K562 (cell line): ENCODE results near the gene PDLIM4. TPM values are rescaled to one million over a fixed set of nuclear protein-coding genes. Genes with fewer than 3 reads are reported as not detected.

ENCODE experiments used
- ATAC-seq: fragments of 200-7000 bp; cut with Tn5 transposase; 3 replicates; pipeline ENCODE4 v1.9.1; 2020; ENCODE audit warnings: moderate library complexity
- BruUV-seq: library from RNA; stranded (reverse); fragments of 400-500 nt; replicated peaks from 2 replicates; lab custom pipeline; 2021; lab: Mats Ljungman, UMichigan
- CTCF ChIA-PET: fragments of 300-600 bp; formaldehyde crosslinking; extraction: SDS; loops from one replicate; lab custom pipeline; 2021; ENCODE audit warnings: low intra/inter-chr PET ratio; lab: Yijun Ruan, JAX
- POLR2A ChIA-PET: fragments of 300-600, 350-650 bp; sonication (Branson Sonifier 250); formaldehyde crosslinking; extraction: SDS; loops from one replicate; lab custom pipeline; 2021; ENCODE audit warnings: antibody characterized with exemption, inconsistent platforms; lab: Yijun Ruan, JAX
- DNase-seq, 4 experiments: peaks; one replicate each; pipeline versions ENCODE4 v3.0.0 to v3.0.0-alpha.2; 2011 to 2018; ENCODE audit warnings: low spot score in 3 of 4, mixed read lengths in 3 of 4; ENCODE audit errors: extremely low read depth in 1 of 4
- FAIRE-seq: peaks from 2 replicates; lab custom pipeline; 2011; peaks lifted over from hg19 to GRCh38; lab: Jason Lieb, UNC
- H2AFZ ChIP-seq: 2 replicates; pipeline ENCODE4 v1.6.0; 2011; ENCODE audit warnings: low read depth, low read length, control low read depth, inconsistent platforms
- H3K27ac ChIP-seq: fragments of 200-600 bp; 3 replicates; pipeline ENCODE4 v1.8.0; 2011; ENCODE audit warnings: low read depth, mild to moderate bottlenecking, control low read depth, inconsistent platforms, low read length, moderate library complexity, mixed read lengths; ENCODE audit errors: extremely low read depth
- H3K27me3 ChIP-seq, 2 experiments: fragments of 300-600 bp in 1 of 2; 2 replicates in 1 of 2; 3 replicates in 1 of 2; pipeline versions ENCODE4 v1.6.0 to v1.8.0; 2011; ENCODE audit warnings: inconsistent platforms in 2 of 2, low read length in 2 of 2, mild to moderate bottlenecking in 1 of 2, mixed read lengths in 1 of 2, moderate library complexity in 1 of 2; ENCODE audit not compliant: control insufficient read depth in 2 of 2, insufficient read depth in 2 of 2
- H3K36me3 ChIP-seq: fragments of 300-600 bp; 3 replicates; pipeline ENCODE4 v1.8.0; 2011; ENCODE audit warnings: mild to moderate bottlenecking, low read length, inconsistent platforms; ENCODE audit not compliant: control insufficient read depth, insufficient read depth
- H3K4me1 ChIP-seq, 2 experiments: fragments of 200-600 bp in 1 of 2; replicated peaks in 1 of 2; 2 replicates in 1 of 2; 3 replicates in 1 of 2; pipeline versions ENCODE4 v1.5.1 to v1.8.0; 2011; ENCODE audit warnings: inconsistent platforms in 2 of 2, low read length in 2 of 2, mild to moderate bottlenecking in 1 of 2, mixed read lengths in 1 of 2, moderate library complexity in 1 of 2; ENCODE audit not compliant: control insufficient read depth in 2 of 2, insufficient read depth in 2 of 2
- H3K4me2 ChIP-seq: 2 replicates; pipeline ENCODE4 v1.6.1; 2011; ENCODE audit warnings: low read length, control low read depth, inconsistent platforms, mixed read lengths; ENCODE audit not compliant: insufficient read depth
- H3K4me3 ChIP-seq: fragments of 200-600 bp; sonication (generic), shearing (Covaris generic); 2 replicates; pipeline ENCODE4 v1.5.1; 2016; ENCODE audit warnings: control low read depth, inconsistent platforms
- H3K79me2 ChIP-seq: fragments of 200-600 bp; 3 replicates; pipeline ENCODE4 v1.8.0; 2011; ENCODE audit warnings: low read length, inconsistent platforms; ENCODE audit not compliant: control insufficient read depth, insufficient read depth
- H3K9ac ChIP-seq, 2 experiments: 2 replicates each; pipeline versions ENCODE4 v1.6.0 to v1.6.1; 2011; ENCODE audit warnings: low read depth in 2 of 2, low read length in 2 of 2, control low read depth in 1 of 2, inconsistent platforms in 1 of 2, mild to moderate bottlenecking in 1 of 2, mixed read lengths in 1 of 2; ENCODE audit not compliant: insufficient read depth in 1 of 2
- H3K9me1 ChIP-seq: one replicate; pipeline ENCODE4 v1.6.0; 2011; ENCODE audit warnings: inconsistent platforms, mild to moderate bottlenecking, low read length, moderate library complexity; ENCODE audit not compliant: control insufficient read depth, insufficient read depth
- H3K9me3 ChIP-seq: replicated peaks from 2 replicates; pipeline ENCODE4 v1.5.1; 2011; ENCODE audit warnings: low read depth, low read length, inconsistent platforms; ENCODE audit not compliant: control insufficient read depth, insufficient read depth
- H4K20me1 ChIP-seq: replicated peaks from 2 replicates; pipeline ENCODE4 v1.6.1; 2011; ENCODE audit warnings: low read length, inconsistent platforms, mixed read lengths; ENCODE audit not compliant: control insufficient read depth, insufficient read depth
- GATA2 ChIP-seq: sonication (generic); formaldehyde crosslinking; IDR thresholded peaks from 2 replicates; pipeline ENCODE4 v1.4.0; 2020; ENCODE audit warnings: mild to moderate bottlenecking, missing genetic modification reagents
- MAFK ChIP-seq: IDR thresholded peaks from 2 replicates; pipeline ENCODE4 v1.6.1; 2011; ENCODE audit warnings: low read length, improper control_type of control experiment
- SMARCA4 ChIP-seq: fragments of 450-650 bp; IDR thresholded peaks from 2 replicates; pipeline ENCODE4 v1.6.1; 2016
- SREBF1 ChIP-seq: fragments of 150-350 bp; IDR thresholded peaks from 2 replicates; pipeline ENCODE4 v1.6.1; 2014; ENCODE audit warnings: antibody characterized with exemption, low read depth, low read length, borderline replicate concordance
- YY1 ChIP-seq, 3 experiments: IDR thresholded peaks; 2 replicates each; pipeline ENCODE4 v1.6.1; 2011; ENCODE audit warnings: low read length in 2 of 3, mild to moderate bottlenecking in 2 of 3, moderate library complexity in 2 of 3, borderline replicate concordance in 1 of 3, control low read depth in 1 of 3, low read depth in 1 of 3; ENCODE audit not compliant: insufficient read depth in 3 of 3, insufficient replicate concordance in 2 of 3, control insufficient read depth in 1 of 3, insufficient read length in 1 of 3; ENCODE audit errors: extremely low read depth in 1 of 3
- ZNF280A ChIP-seq: fragments of 450-650 bp; IDR thresholded peaks from 2 replicates; pipeline ENCODE4 v1.6.1; 2018; ENCODE audit warnings: mild to moderate bottlenecking, low read depth; ENCODE audit not compliant: partially characterized antibody
- ZNF444 ChIP-seq: fragments of 250-450 bp; sonication (Bioruptor Pico); IDR thresholded peaks from 2 replicates; pipeline ENCODE4 v1.4.0; 2020; ENCODE audit warnings: mild to moderate bottlenecking, moderate library complexity
- ZNF561 ChIP-seq: fragments of 450-650 bp; formaldehyde crosslinking; conservative IDR thresholded peaks from 2 replicates; pipeline ENCODE4 v1.4.0; 2020; ENCODE audit warnings: mild to moderate bottlenecking, moderate library complexity
- WGBS: fragments of 100-300 bp; shearing (Covaris generic); methylation state at CpG from one replicate; pipeline ENCODE4 v1.1.6; 2016; ENCODE audit warnings: low coverage, mixed read lengths; ENCODE audit not compliant: insufficient coverage; ENCODE audit errors: missing lambda C conversion rate; 5-methylcytosine and 5-hydroxymethylcytosine counted together
- in situ Hi-C: fragments of 300-500 bp; cut with MboI; formaldehyde crosslinking; loops from 4 replicates; pipeline ENCODE4 v1.15.0; 2018; ENCODE audit warnings: inconsistent platforms, mixed read lengths
- intact Hi-C: fragments of 100-400 bp; cut with micrococcal nuclease; formaldehyde crosslinking; loops from 2 replicates; pipeline ENCODE4 v1.14.2; 2022
- polyA plus RNA-seq, 8 experiments: library from polyadenylated mRNA; depleted of rRNA in 4 of 8; stranded (reverse) in 5 of 8; unstranded in 3 of 8; fragments of >200 nt; fragmentation: Nextera tagmentation in 2 of 8; fragmentation: Illumina TruSeq in 1 of 8; extraction: Ambion mirVana in 2 of 8; extraction: Trizol in 1 of 8; gene quantifications; 2 replicates each; pipeline versions ENCODE4 v1.2.1 to v1.2.3, GENCODE V29; 2011 to 2014; ENCODE audit warnings: inconsistent platforms in 1 of 8, missing spikeins in 1 of 8
- total RNA-seq, 7 experiments: library from RNA; depleted of rRNA in 6 of 7; stranded (reverse); fragments of >200 nt in 6 of 7; fragmentation: Illumina TruSeq in 2 of 7; extraction: Trizol in 2 of 7; gene quantifications; 2 replicates each; pipeline versions ENCODE4 v1.2.1 to v1.2.3, GENCODE V29; 2011 to 2021; ENCODE audit warnings: low replicate concordance in 1 of 7
- TF ChIP-seq, protein P1 (sequence below): fragments of 450-650 bp; IDR thresholded peaks from 2 replicates; pipeline ENCODE4 v1.6.1; 2016; ENCODE audit warnings: missing biosample characterization, missing genetic modification characterization
- TF ChIP-seq, protein P2 (sequence below): IDR thresholded peaks from 3 replicates; pipeline ENCODE4 v1.6.1; 2011; ENCODE audit warnings: borderline replicate concordance, mild to moderate bottlenecking, moderate library complexity; ENCODE audit not compliant: insufficient read length; ENCODE audit errors: extremely low read depth
- TF ChIP-seq, protein P3 (sequence below): sonication (generic); formaldehyde crosslinking; IDR thresholded peaks from 2 replicates; pipeline ENCODE4 v1.8.1; 2023; ENCODE audit warnings: mild to moderate bottlenecking, missing genetic modification reagents

PDLIM4 gene
- total and polyA plus RNA-seq, 9 of the 15 experiments (the other 6 are each of a cell fraction or from before 2014, with no cell fraction given): 0.28 to 32.8 (median 13.1) TPM

DNA sequence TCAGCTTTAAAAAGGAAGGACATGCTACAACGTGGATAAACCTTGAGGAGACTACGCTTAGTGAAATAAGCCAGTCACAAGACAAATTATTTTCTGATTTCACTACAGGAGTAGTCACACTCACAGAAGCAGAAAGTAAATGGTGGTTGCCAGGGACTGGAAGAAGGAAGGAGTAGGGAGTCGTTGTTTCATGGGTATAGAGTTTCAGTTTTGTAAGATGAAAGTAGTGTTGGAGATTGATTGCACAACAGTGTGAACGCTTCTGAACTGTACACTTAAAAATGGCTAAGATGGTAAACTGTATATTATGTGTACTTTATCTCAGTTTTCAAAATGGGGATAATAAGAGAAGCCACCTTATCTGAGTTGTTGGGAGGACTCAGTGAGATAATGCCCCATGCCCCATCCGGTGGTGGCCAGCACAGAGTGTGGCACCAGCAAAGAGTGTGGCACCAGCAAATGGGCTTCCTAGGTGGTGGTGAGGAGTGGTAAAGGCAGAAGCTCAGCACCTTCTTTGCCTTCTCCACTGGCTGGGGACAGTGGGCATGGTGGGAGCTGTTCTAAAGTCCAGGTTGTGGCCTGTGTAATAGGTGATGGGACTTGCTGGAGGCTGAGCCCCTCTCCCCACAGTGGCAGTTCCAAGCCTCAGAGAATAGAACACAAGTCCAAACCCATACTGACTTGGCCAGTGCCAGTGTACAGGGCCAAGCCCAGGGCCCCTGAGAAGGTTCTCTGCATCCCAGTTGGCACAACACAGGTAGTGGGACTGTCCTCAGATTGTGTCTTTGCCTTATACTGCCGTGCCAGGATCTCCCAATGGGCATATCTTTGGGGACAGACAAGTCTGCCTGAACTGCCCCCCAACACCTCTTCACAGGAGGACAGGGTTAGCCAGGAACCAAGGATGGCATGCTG is 41.1 kb downstream of the PDLIM4 start:
- H3K27me3 ChIP-seq: no peaks in the 10 kb centered on the region
- H3K4me1 ChIP-seq: peaks cover 61 to 71% of the 10 kb centered on the region in 2 experiments
- H3K79me2 ChIP-seq: peaks cover 92% of the 10 kb centered on the region
- ChIA-PET CTCF (no interaction called here), POLR2A (interaction anchor here (1.1 to 2.6 kb wide), 2 partner anchors 9 to 12 kb away, joined by 3 to 10 read pairs; no protein-coding TSS in a partner anchor)
- peak overlapping the region; percentile 79 for H3K4me2 ChIP-seq
- H2AFZ ChIP-seq: peak overlapping the region; percentile 49; the same call in 1 of the 2 replicates
- H3K9me3 ChIP-seq: no peaks in the 10 kb centered on the region
- FAIRE-seq (no peak), DNase-seq (no peak), ATAC-seq (no peak)
- peaks cover 22% of the 10 kb centered on the region for H3K36me3 ChIP-seq
- WGBS: 28% methylated on average over 6 of the region's 6 CpGs
- H3K4me3 ChIP-seq: peak overlapping the region; percentile 2; the same call in 1 of the 2 replicates
- intact Hi-C loops: loop anchor here (1.0 kb wide), 1 partner anchor 16 kb away; no protein-coding TSS in a partner anchor
- in situ Hi-C loops: no loop called here
- H3K9me1 ChIP-seq: peaks cover 4% of the 10 kb centered on the region
- peak overlapping the region; percentile 64 for H3K27ac ChIP-seq
- H3K9ac ChIP-seq: peak overlapping the region; percentile 63 to 72
- 0 out of 2 replicates have a peak, but pooled peaks cover 3% of the 10 kb centered on the region for H4K20me1 ChIP-seq
- no TSS peak for BruUV-seq
- TF ChIP-seq, protein P1, sequence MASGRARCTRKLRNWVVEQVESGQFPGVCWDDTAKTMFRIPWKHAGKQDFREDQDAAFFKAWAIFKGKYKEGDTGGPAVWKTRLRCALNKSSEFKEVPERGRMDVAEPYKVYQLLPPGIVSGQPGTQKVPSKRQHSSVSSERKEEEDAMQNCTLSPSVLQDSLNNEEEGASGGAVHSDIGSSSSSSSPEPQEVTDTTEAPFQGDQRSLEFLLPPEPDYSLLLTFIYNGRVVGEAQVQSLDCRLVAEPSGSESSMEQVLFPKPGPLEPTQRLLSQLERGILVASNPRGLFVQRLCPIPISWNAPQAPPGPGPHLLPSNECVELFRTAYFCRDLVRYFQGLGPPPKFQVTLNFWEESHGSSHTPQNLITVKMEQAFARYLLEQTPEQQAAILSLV (tag): 0 out of 2 replicates have a peak, but pooled peaks have one; percentile 60
- no peak for TF ChIP-seq ZNF561 (CRISPR knock-in tag)
- TF ChIP-seq, protein P2, sequence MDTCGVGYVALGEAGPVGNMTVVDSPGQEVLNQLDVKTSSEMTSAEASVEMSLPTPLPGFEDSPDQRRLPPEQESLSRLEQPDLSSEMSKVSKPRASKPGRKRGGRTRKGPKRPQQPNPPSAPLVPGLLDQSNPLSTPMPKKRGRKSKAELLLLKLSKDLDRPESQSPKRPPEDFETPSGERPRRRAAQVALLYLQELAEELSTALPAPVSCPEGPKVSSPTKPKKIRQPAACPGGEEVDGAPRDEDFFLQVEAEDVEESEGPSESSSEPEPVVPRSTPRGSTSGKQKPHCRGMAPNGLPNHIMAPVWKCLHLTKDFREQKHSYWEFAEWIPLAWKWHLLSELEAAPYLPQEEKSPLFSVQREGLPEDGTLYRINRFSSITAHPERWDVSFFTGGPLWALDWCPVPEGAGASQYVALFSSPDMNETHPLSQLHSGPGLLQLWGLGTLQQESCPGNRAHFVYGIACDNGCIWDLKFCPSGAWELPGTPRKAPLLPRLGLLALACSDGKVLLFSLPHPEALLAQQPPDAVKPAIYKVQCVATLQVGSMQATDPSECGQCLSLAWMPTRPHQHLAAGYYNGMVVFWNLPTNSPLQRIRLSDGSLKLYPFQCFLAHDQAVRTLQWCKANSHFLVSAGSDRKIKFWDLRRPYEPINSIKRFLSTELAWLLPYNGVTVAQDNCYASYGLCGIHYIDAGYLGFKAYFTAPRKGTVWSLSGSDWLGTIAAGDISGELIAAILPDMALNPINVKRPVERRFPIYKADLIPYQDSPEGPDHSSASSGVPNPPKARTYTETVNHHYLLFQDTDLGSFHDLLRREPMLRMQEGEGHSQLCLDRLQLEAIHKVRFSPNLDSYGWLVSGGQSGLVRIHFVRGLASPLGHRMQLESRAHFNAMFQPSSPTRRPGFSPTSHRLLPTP: no peak
- no peak for TF ChIP-seq YY1 (IDR thresholded peaks at IDR 0.05; ENCODE audit: borderline replicate concordance in 1 of 3, control insufficient read depth in 1 of 3, extremely low read depth in 1 of 3, insufficient read depth in 3 of 3, insufficient read length in 1 of 3, insufficient replicate concordance in 2 of 3, low read depth in 1 of 3, low read length in 2 of 3)
- 0 out of 2 replicates have a peak, but pooled peaks have one; percentile 24 for TF ChIP-seq SMARCA4
- no peak for TF ChIP-seq ZNF444
- no peak for TF ChIP-seq MAFK
- no peak for TF ChIP-seq ZNF280A
- TF ChIP-seq GATA2 (CRISPR knock-in tag): 0 out of 2 replicates have a peak, but pooled peaks have one; percentile 23
- no peak for TF ChIP-seq SREBF1
- TF ChIP-seq, protein P3, sequence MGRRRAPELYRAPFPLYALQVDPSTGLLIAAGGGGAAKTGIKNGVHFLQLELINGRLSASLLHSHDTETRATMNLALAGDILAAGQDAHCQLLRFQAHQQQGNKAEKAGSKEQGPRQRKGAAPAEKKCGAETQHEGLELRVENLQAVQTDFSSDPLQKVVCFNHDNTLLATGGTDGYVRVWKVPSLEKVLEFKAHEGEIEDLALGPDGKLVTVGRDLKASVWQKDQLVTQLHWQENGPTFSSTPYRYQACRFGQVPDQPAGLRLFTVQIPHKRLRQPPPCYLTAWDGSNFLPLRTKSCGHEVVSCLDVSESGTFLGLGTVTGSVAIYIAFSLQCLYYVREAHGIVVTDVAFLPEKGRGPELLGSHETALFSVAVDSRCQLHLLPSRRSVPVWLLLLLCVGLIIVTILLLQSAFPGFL: no peak
